Measurements from ENCODE around the gene AGAP1. TPM values are rescaled to one million over a fixed set of nuclear protein-coding genes. Genes with fewer than 3 reads are reported as not detected.

The AGAP1 gene
- total and polyA plus RNA-seq, 2 donors (not counting 3 experiments of a cell fraction or from before 2014, with no cell fraction given): 10.2 to 20.9 TPM

GRCh38 chr2:235463893-235464292 lies 29.9 kb upstream of the AGAP1 start:
- POLR2A ChIA-PET: no interaction called here
- dilution Hi-C loops (cut with MboI; ENCODE audit: extremely low pct_ligation_motif_present, low sequenced_read_pairs): no loop called here
- no TSS peak for BruUV-seq (replicated peaks)

More at GRCh38 chr2:235463893-235464292, 29.9 kb upstream of the AGAP1 start:
- Histone ChIP-seq H3K4me1 (ENCODE audit: control insufficient read depth, extremely low read depth, insufficient read depth, low read length) (no peaks in the 10 kb centered on the region), H2AFZ (ENCODE audit: low read depth, low read length) (no peak overlapping the region), H3K36me3 (ENCODE audit: control insufficient read depth in 2 of 2, extremely low read depth in 1 of 2, insufficient read depth in 2 of 2, low read length in 2 of 2) (no peaks in the 10 kb centered on the region), H4K20me1 (replicated peaks; ENCODE audit: control insufficient read depth, extremely low read depth, insufficient read depth, low read length) (no peaks in the 10 kb centered on the region), H3K27ac (ENCODE audit: insufficient read depth, low read depth, low read length) (no peak overlapping the region), H3K9ac (replicated peaks; ENCODE audit: extremely low read depth, insufficient read depth, low read length) (no peak overlapping the region), H3K79me2 (ENCODE audit: control insufficient read depth, insufficient read depth, low read length) (no peaks in the 10 kb centered on the region), H3K27me3 (ENCODE audit: control insufficient read depth in 2 of 2, insufficient read depth in 2 of 2, low read length in 2 of 2) (no peaks in the 10 kb centered on the region), H3K4me3 (replicated peaks in 1 of 3; ENCODE audit: insufficient read depth in 1 of 3, low read depth in 1 of 3, low read length in 3 of 3) (no peak overlapping the region), H3K9me3 (replicated peaks; ENCODE audit: control insufficient read depth, insufficient read depth, low read length) (no peaks in the 10 kb centered on the region), H3K4me2 (ENCODE audit: insufficient read depth, low read length) (no peak overlapping the region), H3K9me1 (replicated peaks; ENCODE audit: control insufficient read depth, extremely low read depth, insufficient read depth, low read length) (no peaks in the 10 kb centered on the region)
- TF ChIP-seq, protein P1, sequence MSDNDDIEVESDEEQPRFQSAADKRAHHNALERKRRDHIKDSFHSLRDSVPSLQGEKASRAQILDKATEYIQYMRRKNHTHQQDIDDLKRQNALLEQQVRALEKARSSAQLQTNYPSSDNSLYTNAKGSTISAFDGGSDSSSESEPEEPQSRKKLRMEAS (IDR thresholded peaks at IDR 0.05; ENCODE audit: insufficient read depth, insufficient read length): no peak
- TF ChIP-seq POLR2A (IDR thresholded peaks at IDR 0.05; ENCODE audit: low read depth, low read length): no peak
- no peak for TF ChIP-seq JUN (IDR thresholded peaks at IDR 0.05; ENCODE audit: borderline replicate concordance, insufficient read depth, insufficient read length, low read depth)
- TF ChIP-seq GATA2 (IDR thresholded peaks at IDR 0.05; ENCODE audit: insufficient read depth, insufficient read length, low read depth, low read length): no peak
- TF ChIP-seq EZH2 (IDR thresholded peaks at IDR 0.05; ENCODE audit: borderline replicate concordance, low read depth, low read length, severe bottlenecking): no peak
- TF ChIP-seq, protein P2, sequence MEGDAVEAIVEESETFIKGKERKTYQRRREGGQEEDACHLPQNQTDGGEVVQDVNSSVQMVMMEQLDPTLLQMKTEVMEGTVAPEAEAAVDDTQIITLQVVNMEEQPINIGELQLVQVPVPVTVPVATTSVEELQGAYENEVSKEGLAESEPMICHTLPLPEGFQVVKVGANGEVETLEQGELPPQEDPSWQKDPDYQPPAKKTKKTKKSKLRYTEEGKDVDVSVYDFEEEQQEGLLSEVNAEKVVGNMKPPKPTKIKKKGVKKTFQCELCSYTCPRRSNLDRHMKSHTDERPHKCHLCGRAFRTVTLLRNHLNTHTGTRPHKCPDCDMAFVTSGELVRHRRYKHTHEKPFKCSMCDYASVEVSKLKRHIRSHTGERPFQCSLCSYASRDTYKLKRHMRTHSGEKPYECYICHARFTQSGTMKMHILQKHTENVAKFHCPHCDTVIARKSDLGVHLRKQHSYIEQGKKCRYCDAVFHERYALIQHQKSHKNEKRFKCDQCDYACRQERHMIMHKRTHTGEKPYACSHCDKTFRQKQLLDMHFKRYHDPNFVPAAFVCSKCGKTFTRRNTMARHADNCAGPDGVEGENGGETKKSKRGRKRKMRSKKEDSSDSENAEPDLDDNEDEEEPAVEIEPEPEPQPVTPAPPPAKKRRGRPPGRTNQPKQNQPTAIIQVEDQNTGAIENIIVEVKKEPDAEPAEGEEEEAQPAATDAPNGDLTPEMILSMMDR (IDR thresholded peaks at IDR 0.05; ENCODE audit: extremely low read depth in 1 of 2, insufficient read depth in 1 of 2, low read depth in 1 of 2, low read length in 2 of 2): no peak
- TF ChIP-seq POLR2AphosphoS5 (IDR thresholded peaks at IDR 0.05; ENCODE audit: insufficient read depth, low read depth, low read length): no peak
- no peak for TF ChIP-seq FOS (IDR thresholded peaks at IDR 0.05; ENCODE audit: borderline replicate concordance, insufficient read depth, low read length)
- TF ChIP-seq MYC (IDR thresholded peaks at IDR 0.05; ENCODE audit: low read depth, low read length): no peak
- CTCF ChIA-PET: no interaction called here
- DNase-seq (ENCODE audit: low read depth, low spot score) (no peak), FAIRE-seq (no peak)
- intact Hi-C loops (cut with micrococcal nuclease): no loop called here

Data from endothelial cell of umbilical vein (primary cell).